Endothelial cell of umbilical vein (primary cell): ENCODE data around the gene GTF2H1. TPM values are rescaled to one million over a fixed set of nuclear protein-coding genes. Genes with fewer than 3 reads are reported as not detected.

Source experiments
- BruUV-seq: library from RNA; stranded (reverse); fragments of 400-500 nt; replicated peaks from 2 replicates; lab custom pipeline; 2021; lab: Mats Ljungman, UMichigan
- CTCF ChIA-PET: fragments of 300-600, 350-600 bp; sonication (Branson Sonifier 250); formaldehyde crosslinking; loops from one replicate; lab custom pipeline; 2021; ENCODE audit warnings: antibody characterized with exemption, inconsistent platforms; lab: Charles Lee
- POLR2A ChIA-PET: fragments of 300-600, 350-600 bp; sonication (Branson Sonifier 250); formaldehyde crosslinking; loops from one replicate; lab custom pipeline; 2021; ENCODE audit warnings: antibody characterized with exemption, inconsistent platforms; lab: Charles Lee
- DNase-seq: peaks from one replicate; pipeline ENCODE4 v3.0.0-alpha.2; 2011; ENCODE audit warnings: low read depth, low spot score
- FAIRE-seq: peaks from 2 replicates; lab custom pipeline; 2011; peaks lifted over from hg19 to GRCh38; lab: Jason Lieb, UNC
- H2AFZ ChIP-seq: 2 replicates; pipeline ENCODE4 v1.6.0; 2012; ENCODE audit warnings: low read depth, low read length, control low read depth, inconsistent platforms
- H3K27ac ChIP-seq: 2 replicates; pipeline ENCODE4 v1.5.1; 2011; ENCODE audit warnings: low read depth, mild to moderate bottlenecking, control low read depth, low read length, moderate library complexity; ENCODE audit not compliant: insufficient read depth
- H3K27me3 ChIP-seq, 2 experiments: 2 replicates each; pipeline versions ENCODE4 v1.6.0 to v1.6.1; 2011; ENCODE audit warnings: low read length in 2 of 2, mixed read lengths in 1 of 2; ENCODE audit not compliant: control insufficient read depth in 2 of 2, insufficient read depth in 2 of 2
- H3K36me3 ChIP-seq, 2 experiments: 2 replicates in 1 of 2; 3 replicates in 1 of 2; pipeline ENCODE4 v1.5.1; 2011; ENCODE audit warnings: low read length in 2 of 2, mild to moderate bottlenecking in 1 of 2, moderate library complexity in 1 of 2; ENCODE audit not compliant: control insufficient read depth in 2 of 2, insufficient read depth in 2 of 2; ENCODE audit errors: extremely low read depth in 1 of 2
- H3K4me1 ChIP-seq: 3 replicates; pipeline ENCODE4 v1.5.1; 2011; ENCODE audit warnings: mild to moderate bottlenecking, low read length; ENCODE audit not compliant: control insufficient read depth, insufficient read depth; ENCODE audit errors: extremely low read depth
- H3K4me2 ChIP-seq: 2 replicates; pipeline ENCODE4 v1.6.1; 2011; ENCODE audit warnings: low read length, control low read depth, mixed read lengths; ENCODE audit not compliant: insufficient read depth
- H3K4me3 ChIP-seq, 3 experiments: fragments of 200-600 bp in 1 of 3; sonication (generic), shearing (Covaris generic) in 1 of 3; replicated peaks in 1 of 3; 2 replicates each; pipeline ENCODE4 v1.5.1; 2011 to 2016; ENCODE audit warnings: control low read depth in 3 of 3, low read length in 3 of 3, mild to moderate bottlenecking in 2 of 3, inconsistent platforms in 1 of 3, low read depth in 1 of 3, moderate library complexity in 1 of 3; ENCODE audit not compliant: insufficient read depth in 1 of 3
- H3K79me2 ChIP-seq: 2 replicates; pipeline ENCODE4 v1.6.0; 2012; ENCODE audit warnings: low read length, inconsistent platforms; ENCODE audit not compliant: control insufficient read depth, insufficient read depth
- H3K9ac ChIP-seq: replicated peaks from 2 replicates; pipeline ENCODE3; 2011; ENCODE audit warnings: low read length, control low read depth; ENCODE audit not compliant: insufficient read depth; ENCODE audit errors: extremely low read depth
- H3K9me1 ChIP-seq: replicated peaks from 3 replicates; pipeline ENCODE4 v1.6.0; 2011; ENCODE audit warnings: mild to moderate bottlenecking, low read length; ENCODE audit not compliant: control insufficient read depth, insufficient read depth; ENCODE audit errors: extremely low read depth
- H3K9me3 ChIP-seq: replicated peaks from 2 replicates; pipeline ENCODE4 v1.5.1; 2012; ENCODE audit warnings: low read length, inconsistent platforms; ENCODE audit not compliant: control insufficient read depth, insufficient read depth
- H4K20me1 ChIP-seq: replicated peaks from 2 replicates; pipeline ENCODE3; 2011; ENCODE audit warnings: mild to moderate bottlenecking, low read length; ENCODE audit not compliant: control insufficient read depth, insufficient read depth; ENCODE audit errors: extremely low read depth
- CTCF ChIP-seq, 2 donors: IDR thresholded peaks; 1 replicate in 1 of 2; 2 replicates in 1 of 2; pipeline ENCODE4 v1.5.1; 2011; ENCODE audit warnings: low read length in 2 of 2, mild to moderate bottlenecking in 2 of 2, moderate library complexity in 2 of 2, control low read depth in 1 of 2, inconsistent platforms in 1 of 2, low read depth in 1 of 2; ENCODE audit not compliant: insufficient read depth in 1 of 2; ENCODE audit errors: extremely low read depth in 1 of 2
- EZH2 ChIP-seq: IDR thresholded peaks from 2 replicates; pipeline ENCODE4 v1.6.1; 2012; ENCODE audit warnings: borderline replicate concordance, low read depth, mild to moderate bottlenecking, moderate library complexity, low read length, inconsistent platforms; ENCODE audit not compliant: severe bottlenecking
- FOS ChIP-seq: IDR thresholded peaks from 2 replicates; pipeline ENCODE4 v1.6.1; 2011; ENCODE audit warnings: mild to moderate bottlenecking, low read length, moderate library complexity, borderline replicate concordance; ENCODE audit not compliant: insufficient read depth
- GATA2 ChIP-seq: IDR thresholded peaks from 2 replicates; pipeline ENCODE4 v1.7.0; 2011; ENCODE audit warnings: low read depth, mild to moderate bottlenecking, moderate library complexity, mixed read lengths, low read length; ENCODE audit not compliant: insufficient read length, insufficient read depth
- MAX ChIP-seq: IDR thresholded peaks from 2 replicates; pipeline ENCODE4 v1.6.1; 2011; ENCODE audit not compliant: insufficient read depth, insufficient read length
- POLR2AphosphoS5 ChIP-seq: IDR thresholded peaks from 2 replicates; pipeline ENCODE4 v1.6.1; 2012; ENCODE audit warnings: low read depth, mild to moderate bottlenecking, control low read depth, low read length, moderate library complexity; ENCODE audit not compliant: insufficient read depth
- dilution Hi-C: fragments of 300-500 bp; cut with MboI; formaldehyde crosslinking; loops from one replicate; pipeline ENCODE4 v1.15.0; 2019; ENCODE audit warnings: low sequenced_read_pairs; ENCODE audit not compliant: extremely low pct_ligation_motif_present
- intact Hi-C: fragments of 100-400 bp; cut with micrococcal nuclease; formaldehyde crosslinking; loops from one replicate; pipeline ENCODE4 v1.10.0; 2022
- polyA plus RNA-seq, 4 experiments: library from polyadenylated mRNA; depleted of rRNA in 3 of 4; stranded (reverse) in 3 of 4; unstranded in 1 of 4; fragments of >200 nt; gene quantifications; 2 replicates each; pipeline versions ENCODE4 v1.2.1 to v1.2.3, GENCODE V29; 2011 to 2012; ENCODE audit warnings: missing spikeins in 1 of 4
- total RNA-seq: library from RNA; stranded (reverse); gene quantifications from 2 replicates; pipeline ENCODE4 v1.2.3, GENCODE V29; 2021

The GTF2H1 gene
- total and polyA plus RNA-seq, 2 donors (not counting 3 experiments of a cell fraction or from before 2014, with no cell fraction given), result 15.7 to 47.7 TPM

GRCh38 chr11:18329196-18329870 lies 7.0 kb downstream of the GTF2H1 start:
- CTCF ChIA-PET, result no interaction called here
- dilution Hi-C loops, result no loop called here
- H3K9me3 ChIP-seq, result no peaks in the 10 kb centered on the region
- H3K4me3 ChIP-seq, result no peak overlapping the region
- H3K9ac ChIP-seq, result no peak overlapping the region
- DNase-seq (no peak), FAIRE-seq (no peak)
- no peak overlapping the region for H2AFZ ChIP-seq
- no peaks in the 10 kb centered on the region for H4K20me1 ChIP-seq
- H3K9me1 ChIP-seq, result no peaks in the 10 kb centered on the region
- POLR2A ChIA-PET, result no interaction called here
- H3K4me1 ChIP-seq, result peaks cover 7% of the 10 kb centered on the region
- H3K4me2 ChIP-seq, result no peak overlapping the region
- TF ChIP-seq EZH2 (no peak), POLR2AphosphoS5 (no peak), GATA2 (no peak), CTCF (IDR thresholded peaks at IDR 0.05; ENCODE audit: extremely low read depth in 1 of 2, insufficient read depth in 1 of 2, low read depth in 1 of 2, low read length in 2 of 2) (no peak), MAX (no peak), FOS (no peak)
- no TSS peak for BruUV-seq
- peaks cover 46% of the 10 kb centered on the region for H3K79me2 ChIP-seq
- H3K27me3 ChIP-seq, result no peaks in the 10 kb centered on the region
- intact Hi-C loops, result no loop called here
- no peak overlapping the region for H3K27ac ChIP-seq
- peaks cover 6 to 9% of the 10 kb centered on the region in 2 experiments for H3K36me3 ChIP-seq
